Measurements from ENCODE around the gene AMDHD1.
A peak's percentile ranks its signal among the peaks of the same experiment; 100 is the strongest.

The AMDHD1 gene

DNA sequence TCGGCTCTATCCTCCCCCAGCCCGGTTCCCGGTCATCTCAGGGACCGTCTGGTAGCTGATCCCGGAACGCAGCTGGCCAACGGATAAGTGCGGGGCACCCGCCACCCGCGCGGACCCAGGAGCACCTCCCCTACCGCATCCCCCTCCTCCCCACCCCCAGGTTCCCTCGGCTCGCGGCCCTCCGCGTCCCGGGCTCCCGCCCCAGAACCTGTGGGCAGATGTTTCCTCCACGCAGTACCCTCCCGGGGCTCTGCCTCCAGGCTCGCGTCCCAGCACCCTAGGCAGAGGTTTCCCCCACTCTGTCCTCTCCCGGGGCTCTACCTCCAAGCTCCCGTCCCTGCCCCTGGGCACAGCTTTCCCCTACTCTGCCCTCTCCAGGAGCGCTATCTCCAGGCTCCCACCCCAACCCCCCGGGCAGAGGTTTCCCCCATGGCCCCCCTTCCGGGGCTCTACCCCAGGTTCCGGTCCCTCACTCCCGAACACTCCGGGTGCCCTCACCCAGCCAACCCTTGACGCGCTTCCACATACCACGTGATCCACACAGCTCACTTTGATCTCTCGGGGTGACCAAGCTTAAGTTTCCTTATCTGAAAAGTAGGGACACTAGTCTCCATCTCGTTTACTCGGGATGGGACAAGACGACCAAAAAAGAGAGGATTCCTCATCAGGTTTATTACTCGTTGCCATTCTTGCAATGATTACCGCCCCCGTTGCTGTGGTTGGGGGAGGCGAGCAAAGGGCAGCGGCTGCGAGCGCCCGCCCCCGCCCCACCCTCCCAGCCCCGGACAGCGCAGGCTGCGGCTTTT lies 404 bp upstream of the AMDHD1 start, which contains the start of gene CCDC38:
TSS of gene CCDC38 (minus strand) at position 91 of the 806 bp plus-strand sequence. CDS start 6,105 bp downstream, outside the sequence.
- Histone ChIP-seq H4K20me1 (ENCODE audit: low read depth, low read length) (no peaks in the 10 kb centered on the region), H3K27me3 (ENCODE audit: low read length) (no peaks in the 10 kb centered on the region), H3K9me2 (replicated peaks; ENCODE audit: insufficient read depth, low read length) (no peaks in the 10 kb centered on the region), H3K27ac (ENCODE audit: low read depth, low read length) (peak within 1 kb of the TSS; percentile 34; the same call in 1 of the 2 replicates), H3K79me2 (ENCODE audit: insufficient read depth, low read length) (no peaks in the 10 kb centered on the region), H3K4me2 (ENCODE audit: low read depth, low read length, poor library complexity, severe bottlenecking) (peak within 1 kb of the TSS; percentile 70), H3K9ac (ENCODE audit: low read length) (peak within 1 kb of the TSS; percentile 87), H3K4me3 (ENCODE audit: insufficient read depth, low read length, poor library complexity, severe bottlenecking) (peak within 1 kb of the TSS; percentile 95), H3F3A (ENCODE audit: insufficient read depth) (peaks cover 8% of the 10 kb centered on the region), H2AFZ (ENCODE audit: low read depth, low read length, severe bottlenecking) (peak within 1 kb of the TSS; percentile 93), H3K36me3 (ENCODE audit: low read length) (no peaks in the 10 kb centered on the region), H3K9me3 (ENCODE audit: insufficient read depth, low read length) (no peaks in the 10 kb centered on the region)
- TF ChIP-seq EZH2phosphoT487 (conservative IDR thresholded peaks at IDR 0.05; ENCODE audit: low read length) = no peak
- TF ChIP-seq, protein P1, sequence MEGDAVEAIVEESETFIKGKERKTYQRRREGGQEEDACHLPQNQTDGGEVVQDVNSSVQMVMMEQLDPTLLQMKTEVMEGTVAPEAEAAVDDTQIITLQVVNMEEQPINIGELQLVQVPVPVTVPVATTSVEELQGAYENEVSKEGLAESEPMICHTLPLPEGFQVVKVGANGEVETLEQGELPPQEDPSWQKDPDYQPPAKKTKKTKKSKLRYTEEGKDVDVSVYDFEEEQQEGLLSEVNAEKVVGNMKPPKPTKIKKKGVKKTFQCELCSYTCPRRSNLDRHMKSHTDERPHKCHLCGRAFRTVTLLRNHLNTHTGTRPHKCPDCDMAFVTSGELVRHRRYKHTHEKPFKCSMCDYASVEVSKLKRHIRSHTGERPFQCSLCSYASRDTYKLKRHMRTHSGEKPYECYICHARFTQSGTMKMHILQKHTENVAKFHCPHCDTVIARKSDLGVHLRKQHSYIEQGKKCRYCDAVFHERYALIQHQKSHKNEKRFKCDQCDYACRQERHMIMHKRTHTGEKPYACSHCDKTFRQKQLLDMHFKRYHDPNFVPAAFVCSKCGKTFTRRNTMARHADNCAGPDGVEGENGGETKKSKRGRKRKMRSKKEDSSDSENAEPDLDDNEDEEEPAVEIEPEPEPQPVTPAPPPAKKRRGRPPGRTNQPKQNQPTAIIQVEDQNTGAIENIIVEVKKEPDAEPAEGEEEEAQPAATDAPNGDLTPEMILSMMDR (IDR thresholded peaks at IDR 0.05; ENCODE audit: insufficient read depth, low read length, poor library complexity, severe bottlenecking) = no peak

DNA sequence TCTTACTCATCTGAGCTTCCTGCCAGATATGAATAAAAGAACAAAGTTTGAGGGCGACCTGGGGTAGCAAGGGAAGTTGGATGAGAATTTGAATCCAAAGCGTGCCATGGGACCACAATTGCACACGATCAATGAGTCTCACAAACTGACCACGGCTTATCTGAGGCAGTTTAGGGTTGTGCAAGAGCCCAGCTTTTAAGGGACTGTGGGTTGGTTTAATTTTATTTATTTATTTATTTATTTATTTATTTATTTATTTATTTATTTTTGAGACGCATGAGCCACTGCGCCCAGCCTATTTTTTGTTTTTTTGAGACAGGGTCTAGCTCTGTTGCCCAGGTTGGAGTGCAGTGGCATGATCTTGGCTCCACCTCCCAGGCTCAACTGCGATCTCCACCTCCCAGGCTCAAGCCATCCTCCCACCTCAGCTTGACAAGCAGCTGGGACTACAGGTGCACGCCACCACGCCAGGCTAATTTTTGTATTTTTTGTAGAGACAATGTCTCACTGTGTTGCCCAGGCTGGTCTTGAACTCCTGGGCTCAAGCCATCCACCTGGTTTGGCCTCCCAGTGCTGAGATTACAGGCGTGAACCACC lies 1.1 kb downstream of the AMDHD1 start:
- H2AFZ ChIP-seq (ENCODE audit: low read depth, low read length, severe bottlenecking) = peak overlapping the region; percentile 93
- H4K20me1 ChIP-seq (ENCODE audit: low read depth, low read length) = no peaks in the 10 kb centered on the region
- no peaks in the 10 kb centered on the region for H3K9me3 ChIP-seq (ENCODE audit: insufficient read depth, low read length)
- H3K4me3 ChIP-seq (ENCODE audit: insufficient read depth, low read length, poor library complexity, severe bottlenecking) = no peak overlapping the region
- no peaks in the 10 kb centered on the region for H3K79me2 ChIP-seq (ENCODE audit: insufficient read depth, low read length)
- TF ChIP-seq, protein P1 (IDR thresholded peaks at IDR 0.05; ENCODE audit: insufficient read depth, low read length, poor library complexity, severe bottlenecking) = no peak
- no peak for TF ChIP-seq EZH2phosphoT487 (conservative IDR thresholded peaks at IDR 0.05; ENCODE audit: low read length)
- no peak overlapping the region for H3K9ac ChIP-seq (ENCODE audit: low read length)
- peaks cover 8% of the 10 kb centered on the region for H3F3A ChIP-seq (ENCODE audit: insufficient read depth)
- no peaks in the 10 kb centered on the region for H3K36me3 ChIP-seq (ENCODE audit: low read length)
- H3K27me3 ChIP-seq (ENCODE audit: low read length) = no peaks in the 10 kb centered on the region
- H3K27ac ChIP-seq (ENCODE audit: low read depth, low read length) = no peak overlapping the region
- peak overlapping the region; percentile 70 for H3K4me2 ChIP-seq (ENCODE audit: low read depth, low read length, poor library complexity, severe bottlenecking)
- no peaks in the 10 kb centered on the region for H3K9me2 ChIP-seq (replicated peaks; ENCODE audit: insufficient read depth, low read length)

DNA sequence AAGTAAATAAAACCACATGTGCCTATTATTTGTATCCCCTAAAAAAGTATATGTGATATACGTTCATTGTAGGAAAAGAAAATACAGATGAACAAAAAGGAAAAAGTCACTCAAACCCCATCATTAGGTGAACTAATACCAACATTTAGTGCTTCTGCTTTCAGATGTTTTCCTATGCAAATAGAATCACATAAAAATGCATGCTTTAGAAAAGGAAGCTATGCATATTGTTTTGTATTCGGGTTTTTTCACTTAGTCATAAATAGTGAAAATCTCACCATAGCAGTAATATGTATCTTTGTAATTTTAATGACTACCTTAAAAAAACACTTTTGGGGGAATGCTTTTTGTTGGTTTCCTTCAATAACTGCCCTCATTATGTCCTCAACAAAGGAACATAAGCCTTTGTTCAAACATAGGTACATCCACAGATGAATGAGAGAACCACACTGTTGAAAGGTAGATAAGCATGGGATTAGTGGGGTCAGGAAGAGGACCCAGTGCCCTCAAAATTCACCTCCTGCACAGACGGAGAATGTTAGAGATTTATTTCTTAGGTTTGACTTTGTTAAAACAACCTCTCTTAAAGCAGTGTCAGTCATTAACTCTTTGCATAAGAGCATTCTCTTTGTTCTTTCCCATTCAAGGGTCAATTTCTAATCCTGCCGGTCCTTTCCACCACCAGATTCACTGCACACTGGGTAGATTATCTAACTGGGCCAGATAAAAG lies 6.5 kb downstream of the AMDHD1 start:
- Histone ChIP-seq H2AFZ (ENCODE audit: low read depth, low read length, severe bottlenecking) (no peak overlapping the region), H3K9me3 (ENCODE audit: insufficient read depth, low read length) (no peaks in the 10 kb centered on the region), H3K27me3 (ENCODE audit: low read length) (no peaks in the 10 kb centered on the region), H3K9me2 (replicated peaks; ENCODE audit: insufficient read depth, low read length) (no peaks in the 10 kb centered on the region), H3K79me2 (ENCODE audit: insufficient read depth, low read length) (no peaks in the 10 kb centered on the region), H3K27ac (ENCODE audit: low read depth, low read length) (no peak overlapping the region), H3K9ac (ENCODE audit: low read length) (no peak overlapping the region), H3K36me3 (ENCODE audit: low read length) (no peaks in the 10 kb centered on the region), H3F3A (ENCODE audit: insufficient read depth) (no peaks in the 10 kb centered on the region), H3K4me2 (ENCODE audit: low read depth, low read length, poor library complexity, severe bottlenecking) (no peak overlapping the region), H4K20me1 (ENCODE audit: low read depth, low read length) (no peaks in the 10 kb centered on the region), H3K4me3 (ENCODE audit: insufficient read depth, low read length, poor library complexity, severe bottlenecking) (no peak overlapping the region)
- TF ChIP-seq, protein P1 (IDR thresholded peaks at IDR 0.05; ENCODE audit: insufficient read depth, low read length, poor library complexity, severe bottlenecking) = no peak
- TF ChIP-seq EZH2phosphoT487 (conservative IDR thresholded peaks at IDR 0.05; ENCODE audit: low read length) = no peak
